ENCODE data around the gene AKAP6. TPM values are rescaled to one million over a fixed set of nuclear protein-coding genes. Genes with fewer than 3 reads are reported as not detected.

Gene AKAP6
- total and polyA plus RNA-seq, 10 of the 15 experiments (the other 5 are each of a cell fraction or from before 2014, with no cell fraction given), result 0.35 to 5.9 (median 2.2) TPM

DNA sequence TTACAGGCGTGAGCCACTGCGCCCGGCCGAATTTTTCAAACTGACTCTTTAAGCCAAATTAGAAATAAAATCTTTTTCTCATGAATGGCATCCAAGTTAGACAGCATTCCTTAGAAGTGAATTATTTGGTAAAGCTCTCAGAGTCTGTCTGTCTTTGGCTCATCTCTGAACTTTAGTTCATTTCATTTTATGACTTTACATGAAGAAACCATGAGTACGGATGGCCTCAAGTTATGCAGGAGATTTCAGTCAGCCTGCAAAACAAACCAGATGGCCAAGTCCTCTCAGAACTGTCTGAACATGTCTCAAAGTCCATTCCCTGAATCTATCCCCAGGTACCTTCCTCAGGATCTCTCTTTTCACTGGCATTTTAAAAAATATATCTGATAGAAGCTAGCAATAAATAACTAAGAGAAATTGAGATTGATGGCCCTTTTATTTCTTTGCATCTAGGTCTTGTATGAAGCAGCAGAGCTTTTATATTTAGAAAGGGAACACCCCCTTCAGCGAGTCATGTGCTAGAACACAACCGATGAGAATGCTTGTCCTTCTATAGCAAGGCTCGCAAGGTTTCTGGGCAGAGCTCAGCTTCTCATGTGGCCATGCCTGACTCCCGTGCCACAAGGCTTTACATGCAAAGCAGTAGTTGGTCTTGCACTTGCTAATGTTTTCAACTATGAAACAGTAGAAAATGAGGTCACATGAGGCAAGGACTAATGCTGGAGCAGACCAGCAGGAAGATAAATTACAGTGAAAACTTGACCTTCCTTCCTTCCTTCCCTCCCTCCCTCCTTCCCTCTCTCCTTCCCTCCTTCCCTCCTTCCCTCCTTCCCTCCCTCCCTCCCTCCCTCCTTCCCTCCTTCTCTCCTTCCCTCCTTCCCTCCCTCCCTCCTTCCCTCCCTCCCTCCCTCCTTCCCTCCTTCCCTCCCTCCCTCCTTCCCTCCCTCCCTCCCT lies 125.0 kb downstream of the AKAP6 start:
- no peak for ATAC-seq
- no TSS peak for BruUV-seq (replicated peaks)
- FAIRE-seq, result no peak
- Histone ChIP-seq H3K9ac (ENCODE audit: control insufficient read depth, insufficient read depth, low read length) (no peak overlapping the region), H3K9me3 (replicated peaks; ENCODE audit: control insufficient read depth, insufficient read depth, low read length) (no peaks in the 10 kb centered on the region), H3K4me3 (no peak overlapping the region), H3K4me1 (ENCODE audit: control insufficient read depth, insufficient read depth, low read length) (no peaks in the 10 kb centered on the region), H2AFZ (ENCODE audit: control insufficient read depth, low read depth, low read length) (no peak overlapping the region), H3K79me2 (ENCODE audit: control insufficient read depth, insufficient read depth, low read length) (no peaks in the 10 kb centered on the region), H4K20me1 (ENCODE audit: control insufficient read depth, insufficient read depth) (no peaks in the 10 kb centered on the region), H3K4me2 (ENCODE audit: control insufficient read depth, insufficient read depth) (no peak overlapping the region), H3K36me3 (ENCODE audit: control insufficient read depth in 2 of 2, insufficient read depth in 2 of 2, low read length in 1 of 2) (no peaks in the 10 kb centered on the region), H3K27ac (ENCODE audit: control insufficient read depth, insufficient read depth) (no peak overlapping the region), H3K27me3 (replicated peaks in 1 of 2; ENCODE audit: control insufficient read depth in 2 of 2, insufficient read depth in 2 of 2, low read length in 1 of 2) (no peaks in the 10 kb centered on the region; a peak in 1 of 4 replicates)
- intact Hi-C loops (cut with micrococcal nuclease; ENCODE audit: unreplicated experiment) (no loop called here), in situ Hi-C loops (cut with MboI) (loop anchor here (25.0 kb wide), 1 partner anchor 942 kb away; no protein-coding TSS in a partner anchor)
- TF ChIP-seq MEF2A (IDR thresholded peaks at IDR 0.05; ENCODE audit: insufficient read depth, low read depth, low read length), result no peak
- TF ChIP-seq HDAC2 (IDR thresholded peaks at IDR 0.05), result no peak
- TF ChIP-seq, protein P1, sequence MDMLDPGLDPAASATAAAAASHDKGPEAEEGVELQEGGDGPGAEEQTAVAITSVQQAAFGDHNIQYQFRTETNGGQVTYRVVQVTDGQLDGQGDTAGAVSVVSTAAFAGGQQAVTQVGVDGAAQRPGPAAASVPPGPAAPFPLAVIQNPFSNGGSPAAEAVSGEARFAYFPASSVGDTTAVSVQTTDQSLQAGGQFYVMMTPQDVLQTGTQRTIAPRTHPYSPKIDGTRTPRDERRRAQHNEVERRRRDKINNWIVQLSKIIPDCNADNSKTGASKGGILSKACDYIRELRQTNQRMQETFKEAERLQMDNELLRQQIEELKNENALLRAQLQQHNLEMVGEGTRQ (IDR thresholded peaks at IDR 0.05; ENCODE audit: borderline replicate concordance, low read depth, low read length), result no peak
- TF ChIP-seq HCFC1 (IDR thresholded peaks at IDR 0.05; ENCODE audit: low read length), result no peak
- TF ChIP-seq SIN3A (IDR thresholded peaks at IDR 0.05; ENCODE audit: low read depth, low read length), result no peak
- ChIA-PET SMC1A (ENCODE audit: uncharacterized antibody, unreplicated experiment) (no interaction called here), CTCF (no interaction called here), POLR2A (interaction anchor here (0.6 kb wide), 1 partner anchor 1881 kb away, joined by 3 read pairs; no protein-coding TSS in a partner anchor), RAD21 (ENCODE audit: unreplicated experiment) (no interaction called here)
- no peak for DNase-seq (ENCODE audit: low read depth, low spot score)
- 44% methylated on average over 9 of the region's 9 CpGs for WGBS (ENCODE audit: insufficient coverage, insufficient replicate concordance, low lambda C conversion rate, missing lambda C conversion rate)
